G401.6 (cell line): Measurements from ENCODE around the gene DDX56.

Experiments used
- FAIRE-seq: peaks from 2 replicates; lab custom pipeline; 2012; peaks lifted over from hg19 to GRCh38; lab: Jason Lieb, UNC

The DDX56 gene, protein sequence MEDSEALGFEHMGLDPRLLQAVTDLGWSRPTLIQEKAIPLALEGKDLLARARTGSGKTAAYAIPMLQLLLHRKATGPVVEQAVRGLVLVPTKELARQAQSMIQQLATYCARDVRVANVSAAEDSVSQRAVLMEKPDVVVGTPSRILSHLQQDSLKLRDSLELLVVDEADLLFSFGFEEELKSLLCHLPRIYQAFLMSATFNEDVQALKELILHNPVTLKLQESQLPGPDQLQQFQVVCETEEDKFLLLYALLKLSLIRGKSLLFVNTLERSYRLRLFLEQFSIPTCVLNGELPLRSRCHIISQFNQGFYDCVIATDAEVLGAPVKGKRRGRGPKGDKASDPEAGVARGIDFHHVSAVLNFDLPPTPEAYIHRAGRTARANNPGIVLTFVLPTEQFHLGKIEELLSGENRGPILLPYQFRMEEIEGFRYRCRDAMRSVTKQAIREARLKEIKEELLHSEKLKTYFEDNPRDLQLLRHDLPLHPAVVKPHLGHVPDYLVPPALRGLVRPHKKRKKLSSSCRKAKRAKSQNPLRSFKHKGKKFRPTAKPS

DNA sequence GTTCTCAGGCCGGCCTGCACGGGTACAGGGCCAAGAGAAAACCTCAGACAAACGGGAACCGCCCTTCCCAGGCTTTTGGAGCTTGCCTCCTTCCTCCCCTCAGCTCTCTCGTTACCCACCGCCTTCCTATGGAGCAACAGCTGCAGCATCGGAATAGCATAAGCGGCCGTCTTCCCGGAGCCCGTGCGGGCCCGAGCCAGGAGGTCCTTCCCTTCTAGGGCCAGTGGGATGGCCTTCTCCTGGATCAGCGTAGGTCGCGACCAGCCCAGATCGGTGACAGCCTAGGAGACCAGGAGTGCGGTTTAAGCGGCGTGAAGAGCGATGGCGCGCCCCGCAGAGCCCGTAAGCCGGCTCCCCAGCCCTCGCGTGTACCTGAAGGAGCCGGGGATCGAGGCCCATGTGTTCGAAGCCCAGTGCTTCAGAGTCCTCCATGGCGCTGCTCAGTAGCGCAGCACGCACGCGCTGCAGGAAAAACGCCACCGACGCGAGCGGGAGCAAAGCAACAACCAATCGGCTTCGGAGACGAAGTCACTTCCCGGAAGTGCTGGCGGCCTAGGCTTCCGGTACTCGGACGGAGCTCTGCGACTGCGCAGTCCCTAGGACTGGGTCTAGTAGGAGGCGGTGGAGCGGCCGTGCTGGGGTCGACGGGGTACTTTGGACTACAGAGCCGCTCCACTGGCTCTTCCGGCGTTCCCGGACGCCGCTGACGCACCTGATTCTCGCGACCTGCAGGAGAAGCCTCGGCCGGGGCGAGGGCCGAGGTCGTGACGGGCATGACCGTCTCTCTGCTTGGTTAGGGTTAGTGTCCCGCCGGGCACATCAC lies at the start of gene DDX56:
DDX56 (minus strand) TSS at position 445 of the 823 bp plus-strand sequence; CDS start at position 432, 13 bp downstream.
- peak; percentile 95 for FAIRE-seq

DNA sequence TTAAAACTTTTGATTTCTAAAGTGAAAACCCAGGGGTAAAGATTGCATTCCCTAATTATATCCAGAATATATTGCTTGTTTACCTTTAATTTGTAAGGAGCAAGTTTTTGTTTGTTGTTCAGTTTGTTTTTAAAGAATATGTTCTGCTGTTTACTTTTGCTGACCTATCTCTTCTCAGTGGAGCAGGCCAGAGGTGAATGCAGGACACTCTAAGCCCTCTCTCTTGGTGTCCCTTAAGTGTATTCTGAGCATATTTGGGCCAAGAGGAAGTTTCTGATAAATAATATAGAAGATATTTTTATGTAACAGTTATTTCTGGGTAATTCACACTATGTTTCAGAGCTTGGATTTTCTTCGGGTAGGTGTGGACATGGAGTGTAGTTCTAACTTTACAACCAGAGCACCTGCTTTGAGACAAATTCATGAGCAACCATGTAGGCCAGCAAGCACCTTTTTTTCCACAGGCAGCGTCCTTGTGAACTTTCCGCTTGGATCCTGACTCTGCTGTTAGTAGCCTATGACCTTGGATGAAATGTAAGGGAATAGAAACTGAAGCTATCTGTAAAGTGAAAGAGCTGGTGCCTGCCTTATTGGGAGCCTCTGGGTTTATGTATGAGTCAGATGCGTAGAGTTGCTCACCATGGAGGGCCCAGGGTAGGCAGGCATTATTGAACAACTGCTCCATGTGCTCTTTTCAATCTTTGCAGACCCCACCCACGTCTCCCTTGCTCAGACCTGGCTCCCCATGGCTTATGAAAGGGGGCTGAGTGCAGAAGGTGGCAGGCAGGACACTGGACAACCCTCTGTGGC lies 48.8 kb upstream of the DDX56 start:
- no peak for FAIRE-seq

DNA sequence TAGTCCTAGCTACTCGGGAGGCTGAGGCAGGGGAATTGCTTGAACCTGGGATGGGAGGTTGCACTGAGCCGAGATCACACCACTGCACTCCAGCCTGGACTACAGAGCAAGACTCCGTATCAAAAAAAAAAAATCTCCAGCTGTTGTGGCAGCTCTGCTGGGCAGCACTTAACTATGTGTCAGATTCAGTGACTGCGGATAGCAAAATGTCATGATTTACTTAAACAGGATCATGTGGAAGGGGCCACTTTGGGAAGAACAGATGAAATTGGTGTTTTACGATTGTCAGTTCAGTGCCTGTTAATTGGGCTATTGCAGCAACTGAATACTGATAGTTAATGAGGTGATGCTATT lies 48.0 kb upstream of the DDX56 start:
- no peak for FAIRE-seq

DNA sequence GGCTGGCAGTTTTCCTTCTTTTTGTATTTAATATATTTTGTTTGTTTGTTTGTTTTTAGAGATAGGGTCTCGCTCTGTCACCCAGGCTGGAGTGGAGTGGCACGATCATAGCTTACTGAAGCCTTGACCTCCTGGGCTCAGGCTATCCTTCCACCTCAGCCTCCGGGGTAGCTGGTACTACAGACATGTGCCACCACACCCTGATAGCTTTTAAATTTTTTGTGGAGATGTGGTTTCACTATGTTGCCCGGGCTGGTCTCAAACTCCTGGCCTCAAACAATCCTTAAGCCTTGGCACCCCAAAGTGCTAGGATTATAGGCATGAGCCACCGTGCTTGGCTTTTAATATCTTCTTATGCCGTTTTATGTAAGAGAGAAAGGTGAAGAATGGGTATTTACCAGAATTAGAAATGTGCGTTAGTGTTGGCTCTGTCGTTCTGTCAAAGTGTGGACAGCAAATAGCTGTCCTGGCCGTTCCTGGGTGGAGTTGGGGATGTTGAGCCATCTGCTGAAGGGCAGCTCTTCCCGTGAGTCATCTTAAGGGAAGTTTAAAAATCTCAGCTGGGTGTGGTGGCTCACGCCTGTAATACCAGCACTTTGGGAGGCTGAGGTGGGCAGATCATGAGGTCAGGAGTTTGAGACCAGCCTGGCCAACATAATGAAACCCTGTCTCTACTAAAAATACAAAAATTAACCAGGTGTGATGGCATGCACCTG lies 47.5 kb upstream of the DDX56 start:
- FAIRE-seq, result no peak

DNA sequence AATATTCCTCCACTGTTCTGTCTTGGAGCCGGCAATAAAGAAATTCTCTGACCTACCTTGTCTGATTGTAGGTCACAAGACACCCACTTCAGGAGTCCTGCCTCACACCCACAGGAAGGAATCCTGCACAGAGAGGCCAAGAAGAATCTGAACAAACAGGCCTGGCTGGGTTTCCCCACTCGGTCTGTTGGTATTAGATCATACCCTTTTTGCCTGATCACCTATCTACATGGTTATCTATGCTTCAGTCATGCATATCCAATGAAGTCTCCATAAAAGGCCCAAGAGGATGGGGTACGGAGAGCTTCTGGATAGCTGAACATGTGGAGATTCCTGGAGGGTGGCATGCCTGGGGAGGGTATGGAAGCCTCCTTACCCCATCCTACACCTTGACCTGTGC lies 45.0 kb upstream of the DDX56 start:
- FAIRE-seq, result no peak

DNA sequence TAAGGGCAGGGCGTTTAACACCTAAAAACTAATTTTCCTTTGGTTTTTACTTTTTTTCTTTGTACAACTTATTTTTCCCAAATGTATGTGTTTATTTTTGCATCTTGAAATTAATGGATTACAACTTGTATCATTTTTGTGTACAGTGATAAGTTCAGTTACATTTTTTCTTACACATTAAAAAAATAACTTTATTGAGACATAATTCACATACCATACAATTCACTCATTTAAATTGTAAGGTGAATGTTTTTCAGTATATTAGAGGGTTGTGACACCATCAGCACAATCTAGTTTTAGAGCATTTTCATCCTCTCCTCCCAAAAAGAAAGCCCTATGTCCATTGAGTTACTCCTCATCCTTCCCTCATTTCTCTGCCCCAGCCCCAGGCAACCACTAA lies 44.3 kb upstream of the DDX56 start:
- no peak for FAIRE-seq

DNA sequence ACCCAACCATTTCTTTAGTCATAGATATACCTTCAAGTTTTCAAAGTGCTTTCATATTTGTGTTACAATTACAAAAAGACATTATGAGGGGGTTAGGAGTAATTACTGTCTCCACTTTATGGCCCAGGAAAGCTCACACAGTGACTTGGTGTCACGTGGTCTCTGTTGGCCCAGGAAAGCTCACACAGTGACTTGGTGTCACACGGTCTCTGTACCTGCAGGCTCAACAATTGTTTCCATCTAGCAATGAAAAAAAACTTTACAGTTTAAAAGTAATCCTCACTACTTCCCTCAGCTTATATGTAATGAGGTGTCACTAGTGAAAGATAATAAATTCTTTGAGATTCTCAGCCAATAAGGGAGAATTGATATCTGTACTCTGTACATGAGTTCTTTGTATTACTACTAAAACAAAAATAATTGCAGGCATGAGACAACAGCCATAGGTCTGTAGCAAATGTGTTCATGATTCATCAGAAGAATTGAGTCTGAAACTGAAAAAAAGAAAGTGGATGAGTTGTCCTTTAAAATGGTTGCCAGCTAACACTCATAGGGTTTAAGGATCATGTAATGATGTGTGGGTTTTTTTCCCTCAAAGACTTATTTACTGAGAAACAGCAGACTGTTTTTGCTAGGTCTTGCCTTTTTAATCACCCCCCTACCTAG lies 43.6 kb upstream of the DDX56 start:
- no peak for FAIRE-seq

DNA sequence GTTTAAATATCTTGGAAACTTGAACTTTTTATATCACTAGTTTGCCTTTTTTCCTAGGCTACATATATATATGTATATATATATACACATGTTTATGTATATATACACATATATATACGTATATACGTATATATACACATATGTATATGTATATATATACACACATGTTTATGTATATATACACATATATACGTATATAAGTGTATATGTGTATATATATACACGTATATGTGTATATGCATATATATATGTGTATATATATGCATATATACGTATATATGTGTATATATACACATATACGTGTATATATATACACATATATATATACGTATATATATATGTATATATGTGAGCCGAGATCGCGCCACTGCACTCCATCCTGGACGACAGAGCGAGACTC lies 42.8 kb upstream of the DDX56 start:
- FAIRE-seq, result peak; percentile 76

DNA sequence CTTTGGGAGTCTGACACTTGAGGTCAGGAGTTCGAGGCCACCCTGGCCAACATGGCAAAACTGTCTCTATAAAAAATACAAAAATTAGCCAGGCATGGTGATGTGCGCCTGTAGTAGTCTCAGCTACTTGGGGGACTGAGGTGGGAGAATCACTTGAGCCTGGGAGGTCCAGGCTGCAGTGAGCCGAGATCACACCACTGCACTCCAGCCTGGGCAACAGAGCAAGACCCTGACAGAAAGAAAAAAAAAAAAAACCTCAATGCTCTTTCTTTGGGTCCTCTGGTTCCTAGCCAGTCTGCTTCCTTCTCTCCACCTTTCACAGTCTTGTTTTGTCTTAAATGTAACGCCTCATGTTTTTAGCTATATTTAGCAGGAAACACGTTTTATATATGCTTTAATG lies 42.1 kb upstream of the DDX56 start:
- no peak for FAIRE-seq

DNA sequence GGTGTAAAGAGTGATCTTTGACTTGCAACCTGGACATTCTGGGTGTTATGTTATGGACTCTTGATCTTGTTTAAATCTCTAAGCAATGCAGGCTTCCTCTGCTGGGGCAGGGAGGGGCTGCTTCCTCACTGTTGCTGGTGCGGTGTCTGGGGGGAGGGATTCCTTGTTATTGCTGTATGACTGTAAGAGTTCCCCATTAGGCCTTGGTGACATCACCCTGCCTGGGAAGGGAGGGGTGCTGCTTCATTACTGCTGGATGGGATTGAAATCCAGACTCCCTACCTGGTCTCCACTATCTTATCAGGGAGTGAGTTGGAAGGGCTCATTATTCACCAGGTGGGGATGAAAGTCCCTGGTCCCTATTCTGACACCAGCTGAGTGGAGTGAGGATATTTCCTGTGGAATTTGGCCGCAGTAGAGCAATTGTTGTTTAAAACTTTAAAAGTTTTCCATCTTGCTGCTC lies 41.5 kb upstream of the DDX56 start:
- FAIRE-seq, result no peak

DNA sequence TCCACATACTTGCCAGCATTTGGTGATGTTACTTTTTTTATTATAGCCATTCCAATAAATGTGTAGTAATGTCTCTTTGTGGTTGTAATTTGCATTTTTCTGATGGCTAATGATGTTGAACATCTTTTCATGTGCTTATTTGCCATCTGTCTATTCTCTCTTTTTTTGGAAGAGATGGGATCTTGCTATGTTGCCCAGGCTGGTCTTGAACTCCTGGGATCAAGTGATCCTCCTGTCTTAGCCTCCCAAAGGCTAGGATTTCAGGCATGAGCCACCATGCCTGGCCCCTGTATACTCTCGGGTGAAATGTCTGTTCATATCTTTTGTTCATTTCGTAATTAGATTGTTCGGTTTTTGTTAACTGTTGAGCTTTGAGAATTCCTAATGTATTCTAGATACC lies 36.1 kb upstream of the DDX56 start:
- FAIRE-seq, result no peak

DNA sequence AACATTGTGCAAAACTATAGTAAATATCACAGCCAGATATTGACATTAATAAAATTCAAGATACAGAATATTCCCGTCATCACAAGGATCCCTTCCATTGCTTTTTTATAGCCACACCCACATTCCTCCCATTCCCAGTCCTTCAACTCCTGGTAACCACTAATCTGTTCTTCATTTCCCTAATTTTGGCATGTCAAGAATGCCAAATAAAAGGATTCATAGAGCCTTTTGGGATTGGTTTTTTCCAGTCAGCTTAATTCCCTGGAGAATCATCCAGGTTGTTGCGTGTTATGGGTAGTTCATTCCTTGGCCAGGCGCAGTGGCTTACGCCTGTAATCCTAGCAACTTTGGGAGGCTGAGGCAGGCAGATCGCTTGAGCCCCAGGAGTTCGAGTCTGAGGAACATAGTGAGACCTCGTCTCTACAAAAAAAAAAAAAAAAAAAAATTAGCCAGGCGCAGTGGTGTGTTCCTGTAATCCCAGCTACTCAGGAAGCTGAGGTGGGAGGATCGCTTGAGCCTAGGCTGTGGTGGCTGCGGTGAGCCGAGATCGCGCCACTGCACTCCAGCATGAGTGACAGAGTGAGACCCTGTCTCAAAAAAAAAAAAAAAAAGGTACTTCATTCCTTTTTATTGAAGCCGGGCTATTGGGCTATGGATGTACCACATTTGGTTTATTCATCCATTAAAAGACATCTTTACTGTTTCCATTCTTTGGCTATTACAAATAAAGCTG lies 35.4 kb upstream of the DDX56 start:
- no peak for FAIRE-seq

DNA sequence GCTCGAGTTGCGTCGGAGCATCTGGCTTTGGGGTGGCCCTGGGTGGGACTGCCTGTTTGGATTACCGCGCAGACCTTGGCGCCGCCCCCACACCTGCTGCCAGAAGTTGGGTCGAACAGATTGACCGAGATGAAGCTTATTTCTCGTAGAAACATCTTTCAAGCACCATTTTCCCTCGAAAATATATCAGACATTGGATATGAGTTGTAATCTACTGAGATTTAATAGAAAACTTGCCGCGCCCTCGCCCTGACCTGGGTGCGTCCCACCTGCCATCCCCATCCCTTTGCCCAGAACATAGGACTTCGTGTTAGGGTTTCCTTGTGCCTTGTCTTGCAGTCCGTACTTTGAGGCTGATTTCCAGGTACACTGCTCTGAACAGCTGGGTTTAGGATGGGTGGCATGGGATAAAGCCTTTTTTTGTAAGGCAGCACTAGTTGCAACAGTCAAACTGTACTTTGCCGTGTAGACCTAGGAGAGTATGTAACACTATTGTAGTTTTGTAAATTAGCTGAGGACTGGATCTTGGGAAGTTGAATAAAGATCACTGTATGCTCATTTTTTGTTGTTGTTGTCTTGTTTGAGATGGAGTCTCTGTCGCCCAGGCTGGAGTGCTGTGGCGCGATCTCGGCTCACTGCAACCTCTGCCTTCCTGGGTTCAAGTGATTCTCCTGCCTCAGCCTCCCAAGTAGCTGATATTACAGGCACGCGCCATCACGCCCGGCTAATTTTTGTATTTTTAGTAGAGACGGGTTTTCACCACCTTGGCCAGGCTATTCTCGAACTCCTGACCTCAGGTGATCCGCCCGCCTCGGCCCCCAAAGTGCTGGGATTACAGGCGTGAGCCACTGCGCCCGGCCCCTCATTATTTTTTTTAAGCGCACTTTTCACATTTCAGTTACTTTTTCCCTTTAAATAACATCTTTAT lies 33.7 kb upstream of the DDX56 start:
- FAIRE-seq, result no peak

DNA sequence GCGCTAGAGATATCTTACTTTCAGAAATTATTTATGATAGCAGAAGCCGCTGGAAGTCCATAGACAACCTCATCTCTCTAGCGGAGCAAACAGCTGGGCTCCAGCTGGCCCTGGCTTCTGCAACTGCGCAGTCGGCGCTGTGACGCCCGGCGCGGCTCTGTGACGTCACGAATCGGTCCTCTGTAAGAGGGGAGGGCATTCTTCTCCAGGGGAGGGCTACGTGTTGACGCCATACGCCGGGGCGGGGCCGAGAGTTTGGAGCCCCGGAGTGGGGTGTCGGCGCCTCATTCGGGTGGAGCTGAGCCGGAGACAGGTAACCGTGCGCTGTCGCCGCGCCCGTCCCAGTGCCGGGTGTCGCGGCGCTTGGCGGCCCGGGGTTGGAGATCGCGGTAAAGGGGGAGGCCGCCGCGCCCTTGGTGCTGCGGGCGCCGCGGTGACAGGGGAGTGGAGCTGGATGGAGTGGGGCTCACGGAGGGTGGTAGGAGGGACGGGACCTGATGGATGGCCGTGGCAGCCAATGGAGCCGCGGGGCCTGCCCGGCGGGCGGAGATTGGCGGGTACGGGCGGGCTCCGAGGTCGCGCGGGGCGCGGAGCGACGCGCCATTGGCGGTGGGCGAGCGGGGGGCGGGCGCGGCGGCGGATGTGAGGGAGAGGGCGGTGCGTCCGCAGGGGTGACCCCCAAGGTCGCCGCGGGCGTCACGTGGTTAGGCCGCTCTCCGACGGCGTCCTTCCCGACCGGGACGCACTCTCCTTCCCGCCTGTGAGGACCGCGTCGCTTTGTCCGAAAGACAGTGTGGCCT lies 32.8 kb upstream of the DDX56 start, which contains the start of gene OGDH:
OGDH (plus strand) TSS at position 287 of the 800 bp plus-strand sequence. CDS start 17,717 bp downstream, outside the sequence.
- FAIRE-seq, result peak; percentile 84

DNA sequence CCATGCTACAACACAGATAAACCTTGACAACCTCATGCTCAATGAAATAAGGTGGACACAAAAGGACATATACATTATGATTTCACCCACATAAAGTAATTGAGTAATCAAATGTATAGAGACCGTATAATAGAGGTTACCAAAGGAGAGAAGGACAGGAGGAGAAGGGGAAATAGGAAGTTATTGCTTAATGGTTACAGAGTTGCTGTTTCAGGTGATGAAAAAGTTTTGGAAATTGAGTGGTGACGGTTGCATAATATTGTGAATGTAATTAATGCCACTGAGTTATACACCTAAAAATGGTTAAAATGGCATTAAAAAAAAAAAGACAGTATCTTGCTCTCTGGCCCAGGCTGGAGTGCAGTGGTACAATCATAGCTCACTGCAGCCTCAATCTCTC lies 31.2 kb upstream of the DDX56 start:
- no peak for FAIRE-seq

DNA sequence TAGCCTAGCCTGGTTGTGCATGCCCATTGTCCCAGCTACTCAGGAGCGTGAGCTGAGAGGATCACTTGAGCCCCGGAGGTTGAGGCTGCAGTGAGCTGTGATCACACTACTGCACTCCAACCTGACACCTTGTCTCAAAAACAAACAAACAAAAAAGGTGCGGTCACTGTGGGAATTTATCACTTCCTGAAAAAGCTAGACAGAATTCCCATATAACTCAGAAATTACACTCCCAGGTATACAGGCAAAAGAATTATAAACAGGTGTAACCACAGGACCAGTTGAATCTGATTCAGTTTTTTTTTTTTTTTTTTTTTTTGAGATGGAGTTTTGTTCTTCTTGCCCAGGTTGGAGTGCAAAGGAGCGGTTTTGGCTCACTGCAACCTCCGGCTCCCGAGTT lies 29.5 kb upstream of the DDX56 start:
- FAIRE-seq, result no peak

DNA sequence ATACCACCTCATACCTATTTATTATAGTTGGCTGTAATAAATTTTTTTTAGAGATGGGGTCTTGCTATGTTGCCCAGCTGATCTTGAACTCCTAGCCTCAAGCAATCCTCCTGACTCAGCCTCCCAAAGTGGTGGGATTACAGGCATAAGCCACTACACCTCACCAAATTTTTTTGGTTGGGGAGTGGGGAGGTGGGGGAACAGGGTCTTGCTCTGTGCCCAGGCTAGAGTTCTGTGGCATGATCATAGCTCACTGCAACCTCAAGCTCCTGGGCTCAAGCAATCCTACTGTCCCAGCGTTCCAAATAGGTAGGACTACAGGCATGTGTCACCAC lies 28.8 kb upstream of the DDX56 start:
- FAIRE-seq, result no peak

DNA sequence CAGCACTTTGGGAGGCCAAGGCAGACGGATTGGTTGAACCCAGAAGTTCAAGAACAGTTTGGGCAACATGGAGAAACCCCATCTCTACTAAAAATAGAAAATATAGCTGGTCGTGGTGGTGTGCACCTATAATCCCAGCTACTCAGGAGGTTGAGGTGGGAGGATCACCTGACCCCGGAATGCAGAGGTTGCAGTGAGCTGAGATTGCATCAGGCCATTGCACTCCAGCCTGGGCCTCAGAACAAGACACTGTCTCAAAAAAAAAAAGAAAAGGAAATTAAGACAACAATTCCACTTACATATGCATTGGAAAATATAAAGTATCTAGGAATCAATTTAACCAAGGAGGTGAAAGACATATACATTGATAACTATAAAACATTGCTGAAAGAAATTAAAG lies 25.5 kb upstream of the DDX56 start:
- FAIRE-seq, result no peak
